HUES64 (cell line): ENCODE measurements around the gene ALG12.

Experiments
- H3K27ac ChIP-seq: 2 replicates; pipeline ENCODE4 v1.7.0; 2013; ENCODE audit warnings: low read depth, low read length, inconsistent platforms
- H3K27me3 ChIP-seq: 2 replicates; pipeline ENCODE4 v1.6.1; 2013; ENCODE audit warnings: mild to moderate bottlenecking, low read length; ENCODE audit not compliant: insufficient read depth
- H3K36me3 ChIP-seq: 2 replicates; pipeline ENCODE4 v1.6.1; 2013; ENCODE audit warnings: mild to moderate bottlenecking, low read length; ENCODE audit not compliant: insufficient read depth
- H3K4me1 ChIP-seq: 2 replicates; pipeline ENCODE4 v1.6.1; 2013; ENCODE audit warnings: mild to moderate bottlenecking, low read length, moderate library complexity; ENCODE audit not compliant: insufficient read depth
- H3K4me3 ChIP-seq: 2 replicates; pipeline ENCODE4 v1.5.1; 2013; ENCODE audit warnings: mild to moderate bottlenecking, low read length, moderate library complexity
- H3K9ac ChIP-seq: 2 replicates; pipeline ENCODE4 v1.6.1; 2013; ENCODE audit warnings: mild to moderate bottlenecking, low read depth, low read length
- H3K9me3 ChIP-seq: 2 replicates; pipeline ENCODE4 v1.6.1; 2013; ENCODE audit warnings: low read depth, low read length; ENCODE audit not compliant: insufficient read depth
- WGBS: fragments of 150-250, 120-280 bp; methylation state at CpG from one replicate; pipeline ENCODE4 v1.1.7; 2013; ENCODE audit warnings: missing lambda C conversion rate; 5-methylcytosine and 5-hydroxymethylcytosine counted together

The ALG12 gene

GRCh38 chr22:49942565-49943404 is 24.5 kb upstream of the ALG12 start:
- H3K36me3 ChIP-seq, result no peaks in the 10 kb centered on the region
- H3K4me1 ChIP-seq, result peaks cover 8% of the 10 kb centered on the region; the same call in 1 of the 2 replicates
- H3K4me3 ChIP-seq, result no peak overlapping the region
- H3K9me3 ChIP-seq, result no peaks in the 10 kb centered on the region
- H3K9ac ChIP-seq, result no peak overlapping the region
- no peaks in the 10 kb centered on the region for H3K27me3 ChIP-seq
- H3K27ac ChIP-seq, result no peak overlapping the region
- WGBS, result 90% methylated on average over 21 of the region's 21 CpGs

GRCh38 chr22:49941507-49942316 is 23.5 kb upstream of the ALG12 start:
- H3K9me3 ChIP-seq, result no peaks in the 10 kb centered on the region
- H3K27ac ChIP-seq, result no peak overlapping the region
- H3K36me3 ChIP-seq, result no peaks in the 10 kb centered on the region
- peaks cover 10% of the 10 kb centered on the region for H3K4me1 ChIP-seq
- H3K9ac ChIP-seq, result no peak overlapping the region
- no peaks in the 10 kb centered on the region for H3K27me3 ChIP-seq
- WGBS, result 95% methylated on average over 17 of the region's 17 CpGs
- H3K4me3 ChIP-seq, result no peak overlapping the region

GRCh38 chr22:49938565-49939136 is 20.4 kb upstream of the ALG12 start:
- H3K27ac ChIP-seq, result no peak overlapping the region
- no peak overlapping the region for H3K9ac ChIP-seq
- WGBS, result 95% methylated on average over 19 of the region's 19 CpGs
- H3K4me3 ChIP-seq, result no peak overlapping the region
- no peaks in the 10 kb centered on the region for H3K36me3 ChIP-seq
- no peaks in the 10 kb centered on the region for H3K9me3 ChIP-seq
- H3K27me3 ChIP-seq, result no peaks in the 10 kb centered on the region
- peaks cover 12% of the 10 kb centered on the region; the same call in 1 of the 2 replicates for H3K4me1 ChIP-seq

- H3K9me3 ChIP-seq, result no peaks in the 10 kb centered on the region
- H3K4me1 ChIP-seq, result peaks cover 12% of the 10 kb centered on the region; the same call in 1 of the 2 replicates
- 91% methylated on average over 27 of the region's 27 CpGs for whole genome bisulfite sequencing
- H3K9ac ChIP-seq, result no peak overlapping the region
- no peaks in the 10 kb centered on the region for H3K36me3 ChIP-seq
- no peak overlapping the region for H3K27ac ChIP-seq
- no peaks in the 10 kb centered on the region for H3K27me3 ChIP-seq
- H3K4me3 ChIP-seq, result no peak overlapping the region
Observed at GRCh38 chr22:49937758-49938564, 19.7 kb upstream of the ALG12 start.

- Histone ChIP-seq H3K27me3 (no peaks in the 10 kb centered on the region), H3K4me1 (peaks cover 12% of the 10 kb centered on the region; the same call in 1 of the 2 replicates), H3K27ac (no peak overlapping the region), H3K4me3 (no peak overlapping the region), H3K36me3 (no peaks in the 10 kb centered on the region), H3K9me3 (no peaks in the 10 kb centered on the region), H3K9ac (no peak overlapping the region)
- WGBS, result 85% methylated on average over 21 of the region's 21 CpGs
Observed at GRCh38 chr22:49936973-49937757, 18.9 kb upstream of the ALG12 start.

GRCh38 chr22:49936018-49936972 is 18.1 kb upstream of the ALG12 start:
- H3K9me3 ChIP-seq, result no peaks in the 10 kb centered on the region
- 7% methylated on average over 52 of the region's 52 CpGs for WGBS
- H3K9ac ChIP-seq, result peak overlapping the region; percentile 31; the same call in 1 of the 2 replicates
- H3K27ac ChIP-seq, result no peak overlapping the region; the same call in 1 of the 2 replicates
- H3K36me3 ChIP-seq, result no peaks in the 10 kb centered on the region
- peaks cover 12% of the 10 kb centered on the region; the same call in 1 of the 2 replicates for H3K4me1 ChIP-seq
- H3K4me3 ChIP-seq, result peak overlapping the region; percentile 42
- no peaks in the 10 kb centered on the region for H3K27me3 ChIP-seq

- Histone ChIP-seq H3K4me1 (peaks cover 12% of the 10 kb centered on the region; the same call in 1 of the 2 replicates), H3K27ac (no peak overlapping the region), H3K36me3 (no peaks in the 10 kb centered on the region), H3K9ac (no peak overlapping the region), H3K27me3 (peaks cover 7% of the 10 kb centered on the region; the same call in 1 of the 2 replicates), H3K4me3 (no peak overlapping the region), H3K9me3 (no peaks in the 10 kb centered on the region)
- 0% methylated on average over 1 of the region's 16 CpGs for WGBS
Observed at GRCh38 chr22:49935561-49935960, 17.3 kb upstream of the ALG12 start.

GRCh38 chr22:49934891-49935557 is 16.8 kb upstream of the ALG12 start:
- H3K9ac ChIP-seq, result no peak overlapping the region
- H3K36me3 ChIP-seq, result no peaks in the 10 kb centered on the region
- H3K27ac ChIP-seq, result no peak overlapping the region
- peaks cover 12% of the 10 kb centered on the region; the same call in 1 of the 2 replicates for H3K4me1 ChIP-seq
- WGBS, result 9% methylated on average over 52 of the region's 56 CpGs
- H3K4me3 ChIP-seq, result peak overlapping the region; percentile 37
- peaks cover 12% of the 10 kb centered on the region for H3K27me3 ChIP-seq
- H3K9me3 ChIP-seq, result no peaks in the 10 kb centered on the region
